ENCODE data around the gene CLDN6.

The CLDN6 gene

DNA sequence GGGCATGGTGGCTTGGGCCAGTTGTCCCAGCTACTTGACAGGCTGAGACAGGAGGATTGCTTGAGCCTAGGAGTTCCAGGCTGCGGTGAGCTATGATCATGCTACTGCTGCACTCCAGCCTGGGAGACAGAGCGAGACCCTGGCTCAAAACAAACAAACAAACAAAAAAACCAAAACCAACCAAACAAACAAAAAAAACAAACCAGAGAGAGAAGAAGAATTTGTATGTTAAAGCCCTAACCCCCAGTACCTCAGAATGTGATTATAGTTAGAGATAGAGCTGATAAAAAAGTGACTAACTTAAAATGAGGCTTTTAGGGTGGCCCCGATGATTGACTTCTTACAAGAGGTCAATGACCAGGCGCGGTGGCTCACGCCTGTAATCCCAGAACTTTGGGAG, 26.7 kb upstream of the CLDN6 start:
- no peak for DNase-seq (ENCODE audit: low spot score)
- H3K27ac Mint-ChIP-seq: peak overlapping the region; percentile 77
- peak overlapping the region; percentile 89 for H3K4me3 Mint-ChIP-seq
- peaks cover 13% of the 10 kb centered on the region for H3K36me3 Mint-ChIP-seq (ENCODE audit: low read depth)
- no peaks in the 10 kb centered on the region for H3K9me3 Mint-ChIP-seq
- H3K27me3 Mint-ChIP-seq (ENCODE audit: low read depth): peaks cover 43% of the 10 kb centered on the region
- H3K4me1 Mint-ChIP-seq (ENCODE audit: low read depth): peaks cover 22% of the 10 kb centered on the region

DNA sequence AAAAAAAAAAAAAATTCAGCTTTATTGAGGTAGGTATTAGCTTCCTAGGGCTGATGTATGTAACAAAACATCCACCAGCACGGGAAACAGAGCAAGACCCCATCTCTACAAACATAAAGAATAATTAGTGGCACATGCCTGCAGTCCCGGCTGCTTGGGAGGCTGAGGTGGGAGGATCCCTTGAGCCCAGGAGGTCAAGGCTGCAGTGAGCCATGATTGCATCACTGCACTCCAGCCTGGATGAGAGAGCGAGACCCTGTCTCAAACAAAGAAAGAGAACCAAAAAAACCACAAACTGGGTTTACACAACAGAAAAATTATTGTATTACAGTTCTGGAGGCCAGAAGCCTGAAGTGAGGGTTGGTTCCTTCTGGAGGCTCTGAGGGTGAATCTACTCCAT, 24.4 kb upstream of the CLDN6 start:
- no peak overlapping the region for H3K27ac Mint-ChIP-seq
- H3K27me3 Mint-ChIP-seq (ENCODE audit: low read depth): peaks cover 62% of the 10 kb centered on the region
- no peak overlapping the region for H3K4me3 Mint-ChIP-seq
- H3K4me1 Mint-ChIP-seq (ENCODE audit: low read depth): peaks cover 8% of the 10 kb centered on the region
- H3K36me3 Mint-ChIP-seq (ENCODE audit: low read depth): peaks cover 4% of the 10 kb centered on the region
- H3K9me3 Mint-ChIP-seq: no peaks in the 10 kb centered on the region
- no peak for DNase-seq (ENCODE audit: low spot score)

DNA sequence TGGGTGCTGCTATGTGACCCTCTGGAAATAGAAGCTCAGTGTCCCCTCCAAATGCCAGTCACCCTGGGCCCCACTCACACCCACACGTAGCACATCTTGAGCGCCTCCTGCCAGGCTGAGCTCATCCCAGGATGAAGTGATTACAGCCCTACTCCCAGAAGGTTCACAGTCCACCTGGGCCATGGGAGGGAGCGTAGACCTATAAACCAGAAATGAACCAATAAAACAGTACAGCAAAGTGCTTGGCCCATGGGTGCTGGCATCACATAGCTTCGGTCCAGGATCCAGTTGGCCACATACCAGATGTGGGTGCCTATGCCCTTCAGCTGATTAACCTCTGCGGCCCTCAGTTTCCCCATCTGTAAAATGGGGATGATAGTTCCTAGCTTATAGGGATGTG, 20.9 kb upstream of the CLDN6 start:
- H3K9me3 Mint-ChIP-seq: no peaks in the 10 kb centered on the region
- peaks cover 70% of the 10 kb centered on the region for H3K27me3 Mint-ChIP-seq (ENCODE audit: low read depth)
- no peak overlapping the region for H3K27ac Mint-ChIP-seq
- no peaks in the 10 kb centered on the region for H3K4me1 Mint-ChIP-seq (ENCODE audit: low read depth)
- no peak overlapping the region for H3K4me3 Mint-ChIP-seq
- DNase-seq (ENCODE audit: low spot score): no peak
- H3K36me3 Mint-ChIP-seq (ENCODE audit: low read depth): peaks cover 1% of the 10 kb centered on the region

DNA sequence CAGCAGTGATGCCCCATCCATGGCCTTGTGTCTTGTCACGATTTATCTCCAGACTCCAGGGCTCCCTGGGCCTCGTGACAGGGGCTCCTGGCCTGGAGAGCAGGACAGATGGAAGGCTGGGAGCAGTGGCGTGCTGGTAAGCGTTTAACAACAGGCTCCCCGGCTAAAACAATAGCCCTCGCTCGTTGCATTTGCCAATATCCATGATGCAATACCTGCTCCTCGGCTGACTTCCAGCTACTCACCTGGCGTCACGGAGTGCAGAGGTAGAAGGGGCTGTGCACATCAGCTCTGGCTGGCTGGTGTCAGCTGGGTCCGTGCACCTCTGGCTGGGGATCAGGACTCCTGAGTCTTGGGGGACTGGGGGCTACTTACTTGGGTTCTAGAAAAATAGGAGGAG, 20.3 kb upstream of the CLDN6 start:
- Mint-ChIP-seq H3K4me1 (ENCODE audit: low read depth) (no peaks in the 10 kb centered on the region), H3K27me3 (ENCODE audit: low read depth) (peaks cover 71% of the 10 kb centered on the region), H3K36me3 (ENCODE audit: low read depth) (peaks cover 1% of the 10 kb centered on the region), H3K4me3 (no peak overlapping the region), H3K9me3 (no peaks in the 10 kb centered on the region), H3K27ac (no peak overlapping the region)
- no peak for DNase-seq (ENCODE audit: low spot score)

DNA sequence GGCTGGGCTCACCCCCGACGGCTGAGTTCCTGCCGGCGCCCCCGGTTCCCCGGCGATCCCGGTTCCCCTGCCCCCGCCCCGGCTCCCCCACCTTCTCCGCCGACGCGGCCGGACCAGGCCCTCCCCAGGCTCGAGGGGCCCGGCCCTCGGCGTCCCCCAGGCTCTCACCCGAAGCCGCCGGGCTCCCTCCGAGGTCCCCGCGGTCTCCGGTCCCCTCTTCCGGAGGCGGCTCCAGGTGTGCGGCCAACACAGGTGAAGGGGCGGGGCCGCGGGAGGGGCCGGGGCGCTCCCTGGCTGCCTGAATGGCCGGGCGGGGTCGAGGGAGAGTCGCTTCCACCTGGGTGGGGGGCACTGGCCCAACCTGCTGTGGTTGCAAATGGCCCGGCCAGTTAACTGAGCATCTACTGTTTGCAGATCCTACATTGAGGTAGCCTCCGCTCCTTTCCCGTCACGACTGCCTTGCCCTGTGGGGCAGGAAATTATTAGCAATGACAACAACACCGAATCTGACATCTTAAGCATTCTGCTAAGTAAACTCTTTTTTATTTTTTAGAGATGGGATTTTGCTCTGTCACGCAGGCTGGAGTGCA, 18.8 kb upstream of the CLDN6 start, which contains the start of gene BICDL2:
TSS of gene BICDL2 (minus strand) at position 219 of the 590 bp plus-strand sequence. CDS start 1,448 bp downstream, outside the sequence.
- Mint-ChIP-seq H3K4me1 (ENCODE audit: low read depth) (peaks cover 4% of the 10 kb centered on the region), H3K27me3 (ENCODE audit: low read depth) (peaks cover 82% of the 10 kb centered on the region), H3K9me3 (no peaks in the 10 kb centered on the region), H3K27ac (no peak within 1 kb of the TSS), H3K36me3 (ENCODE audit: low read depth) (peaks cover 1% of the 10 kb centered on the region), H3K4me3 (no peak within 1 kb of the TSS)
- DNase-seq (ENCODE audit: low spot score): no peak

DNA sequence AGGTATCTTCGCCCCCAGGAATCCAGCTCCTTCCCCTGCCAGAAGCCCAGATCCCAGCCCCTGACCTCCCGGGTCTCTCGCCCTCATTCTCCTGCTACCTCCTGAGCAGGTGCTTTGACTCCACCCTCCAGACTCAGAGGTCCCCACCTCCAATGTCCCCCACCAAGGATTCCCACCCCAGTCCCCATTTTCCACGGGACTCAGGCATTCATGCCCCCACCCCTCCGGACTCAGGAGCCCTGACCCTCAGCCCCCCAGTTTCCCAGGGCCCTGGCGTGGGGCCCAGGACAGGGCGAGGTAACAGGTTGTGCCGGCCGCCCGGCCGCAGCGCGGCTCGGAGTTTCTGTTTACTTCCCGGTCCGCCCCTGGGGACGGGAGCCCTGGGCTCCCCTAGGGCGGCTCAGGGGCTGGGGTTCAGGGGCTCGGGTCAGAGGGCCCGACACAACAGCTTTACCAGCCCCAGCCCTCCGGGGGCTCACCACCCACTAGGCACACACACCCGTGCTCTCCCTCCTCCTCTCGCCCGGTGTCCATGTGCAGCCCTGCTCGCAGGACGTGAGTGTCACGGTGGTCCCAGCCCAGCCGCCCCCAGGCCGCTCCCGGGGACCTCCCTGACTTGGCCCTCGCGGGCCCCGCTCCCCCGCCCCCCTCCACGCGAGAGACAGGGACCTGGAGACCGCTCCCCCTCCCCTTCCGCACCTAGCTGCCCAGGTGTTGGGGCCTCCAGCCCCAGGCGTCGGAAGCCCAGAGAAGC, 18.2 kb upstream of the CLDN6 start:
- no peaks in the 10 kb centered on the region for H3K9me3 Mint-ChIP-seq
- peaks cover 4% of the 10 kb centered on the region for H3K4me1 Mint-ChIP-seq (ENCODE audit: low read depth)
- no peak overlapping the region for H3K4me3 Mint-ChIP-seq
- no peak overlapping the region for H3K27ac Mint-ChIP-seq
- peaks cover 1% of the 10 kb centered on the region for H3K36me3 Mint-ChIP-seq (ENCODE audit: low read depth)
- H3K27me3 Mint-ChIP-seq (ENCODE audit: low read depth): peaks cover 82% of the 10 kb centered on the region
- DNase-seq (ENCODE audit: low spot score): no peak

DNA sequence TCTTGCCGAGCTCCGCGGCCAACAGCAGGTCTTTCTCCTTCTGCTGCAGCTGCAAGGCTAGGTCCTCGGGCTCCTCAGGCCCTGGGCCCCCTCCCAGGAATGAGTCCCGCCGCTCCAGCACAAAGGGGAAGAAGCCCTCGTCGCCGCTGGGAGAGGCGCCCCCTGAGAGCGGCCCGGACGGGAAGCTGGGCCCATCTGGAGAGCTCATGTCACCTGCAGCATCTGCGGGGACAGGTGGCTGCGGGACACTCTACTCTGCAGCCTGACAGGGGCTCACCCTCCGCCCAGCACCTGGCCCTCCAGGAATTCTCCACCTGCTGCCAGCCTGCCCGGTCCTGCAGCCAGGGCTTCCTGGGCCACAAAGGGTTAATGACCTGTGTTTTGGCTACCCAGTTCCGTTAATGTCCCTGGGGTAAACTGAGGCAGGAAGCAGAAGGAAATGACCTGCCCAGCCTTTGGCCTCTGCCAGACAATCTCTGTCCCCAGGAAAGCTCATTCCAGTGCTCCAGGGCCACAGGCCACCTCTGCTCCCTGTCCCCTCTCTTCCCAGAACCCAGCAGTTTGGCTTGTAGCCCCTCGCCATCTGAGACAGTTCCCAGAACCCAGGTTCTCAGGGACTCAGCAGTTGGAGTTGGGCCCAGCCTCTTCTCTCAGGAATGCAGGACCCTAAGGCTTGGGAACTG, 17.4 kb upstream of the CLDN6 start:
- Mint-ChIP-seq H3K27ac (no peak overlapping the region), H3K36me3 (ENCODE audit: low read depth) (peaks cover 1% of the 10 kb centered on the region), H3K9me3 (no peaks in the 10 kb centered on the region), H3K4me3 (no peak overlapping the region), H3K4me1 (ENCODE audit: low read depth) (peaks cover 5% of the 10 kb centered on the region), H3K27me3 (ENCODE audit: low read depth) (peaks cover 78% of the 10 kb centered on the region)
- DNase-seq (ENCODE audit: low spot score): no peak

DNA sequence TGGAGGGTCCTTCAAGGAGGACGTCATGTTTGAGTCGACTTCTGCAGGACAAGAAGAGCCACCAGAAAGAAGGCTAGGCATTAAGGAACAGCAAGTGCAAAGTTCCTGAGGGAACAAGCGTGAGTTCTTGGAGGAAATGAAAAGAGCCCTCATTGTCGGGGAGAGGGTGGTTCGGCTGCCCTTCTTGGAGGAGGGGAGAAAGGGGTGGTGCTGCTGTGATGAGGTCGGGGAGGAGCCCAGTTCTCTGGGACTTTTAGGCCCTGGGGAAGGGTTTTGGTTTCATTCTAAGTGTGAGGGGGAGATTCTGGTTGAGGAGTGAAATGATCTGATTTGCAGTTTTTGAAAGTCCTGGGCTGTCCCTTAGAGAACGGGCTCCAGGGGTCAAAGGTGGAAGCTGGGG, 14.6 kb upstream of the CLDN6 start:
- Mint-ChIP-seq H3K4me3 (no peak overlapping the region), H3K9me3 (no peaks in the 10 kb centered on the region), H3K27ac (no peak overlapping the region), H3K36me3 (ENCODE audit: low read depth) (peaks cover 4% of the 10 kb centered on the region), H3K4me1 (ENCODE audit: low read depth) (peaks cover 17% of the 10 kb centered on the region), H3K27me3 (ENCODE audit: low read depth) (peaks cover 62% of the 10 kb centered on the region)
- DNase-seq (ENCODE audit: low spot score): no peak

DNA sequence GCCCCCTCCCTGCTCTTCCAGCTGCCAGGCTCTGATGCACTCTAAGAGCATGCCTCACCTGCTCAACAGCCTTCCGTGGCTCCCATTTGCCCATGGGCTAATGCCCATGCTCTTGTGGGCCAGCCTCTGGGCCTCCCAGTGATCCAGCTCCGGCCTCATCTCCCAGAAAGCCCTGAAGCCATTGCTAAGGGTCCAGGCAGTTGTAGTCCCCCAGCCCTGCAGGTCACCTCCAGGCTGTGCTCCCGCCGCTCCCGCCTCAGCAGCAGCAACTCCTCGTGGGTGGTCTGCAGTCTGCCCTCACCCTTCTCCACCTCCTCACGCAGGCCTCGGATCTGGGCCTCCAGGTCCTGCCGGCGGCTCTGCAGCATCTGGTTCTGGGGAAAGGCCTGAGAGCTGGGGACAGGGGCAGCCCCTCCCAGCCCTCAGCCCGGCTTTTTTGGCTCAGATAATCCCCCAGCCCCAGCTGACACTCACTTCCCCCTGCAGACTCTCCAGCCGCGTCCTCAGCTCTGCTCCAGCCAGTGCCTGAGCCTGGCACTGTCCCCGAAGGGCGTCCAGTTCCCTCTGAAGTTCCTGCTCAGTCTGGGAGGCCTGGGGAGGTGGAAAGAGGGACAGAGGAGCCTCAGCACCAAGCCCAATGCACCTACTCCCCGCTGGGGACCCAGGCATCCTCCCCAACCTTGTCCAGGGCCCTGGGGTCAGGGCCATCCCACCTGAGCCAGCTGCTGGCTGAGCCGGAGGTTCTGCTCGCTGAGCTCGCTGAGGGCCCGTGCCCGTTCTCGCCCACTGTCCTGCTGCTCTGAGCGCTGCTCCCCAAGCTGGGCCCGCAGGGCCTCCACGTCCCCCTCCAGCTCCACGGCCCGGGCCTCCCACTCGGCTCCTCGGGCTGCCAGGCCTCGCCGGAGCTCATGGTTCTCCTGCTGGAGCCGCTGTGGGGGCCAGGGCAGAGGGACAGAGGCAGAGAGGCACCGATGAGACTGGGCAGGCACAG, 12.5 kb upstream of the CLDN6 start:
- H3K27ac Mint-ChIP-seq: peak overlapping the region; percentile 71
- H3K36me3 Mint-ChIP-seq (ENCODE audit: low read depth): peaks cover 18% of the 10 kb centered on the region
- H3K4me1 Mint-ChIP-seq (ENCODE audit: low read depth): peaks cover 18% of the 10 kb centered on the region
- peaks cover 48% of the 10 kb centered on the region for H3K27me3 Mint-ChIP-seq (ENCODE audit: low read depth)
- DNase-seq (ENCODE audit: low spot score): no peak
- peak overlapping the region; percentile 72 for H3K4me3 Mint-ChIP-seq
- no peaks in the 10 kb centered on the region for H3K9me3 Mint-ChIP-seq

DNA sequence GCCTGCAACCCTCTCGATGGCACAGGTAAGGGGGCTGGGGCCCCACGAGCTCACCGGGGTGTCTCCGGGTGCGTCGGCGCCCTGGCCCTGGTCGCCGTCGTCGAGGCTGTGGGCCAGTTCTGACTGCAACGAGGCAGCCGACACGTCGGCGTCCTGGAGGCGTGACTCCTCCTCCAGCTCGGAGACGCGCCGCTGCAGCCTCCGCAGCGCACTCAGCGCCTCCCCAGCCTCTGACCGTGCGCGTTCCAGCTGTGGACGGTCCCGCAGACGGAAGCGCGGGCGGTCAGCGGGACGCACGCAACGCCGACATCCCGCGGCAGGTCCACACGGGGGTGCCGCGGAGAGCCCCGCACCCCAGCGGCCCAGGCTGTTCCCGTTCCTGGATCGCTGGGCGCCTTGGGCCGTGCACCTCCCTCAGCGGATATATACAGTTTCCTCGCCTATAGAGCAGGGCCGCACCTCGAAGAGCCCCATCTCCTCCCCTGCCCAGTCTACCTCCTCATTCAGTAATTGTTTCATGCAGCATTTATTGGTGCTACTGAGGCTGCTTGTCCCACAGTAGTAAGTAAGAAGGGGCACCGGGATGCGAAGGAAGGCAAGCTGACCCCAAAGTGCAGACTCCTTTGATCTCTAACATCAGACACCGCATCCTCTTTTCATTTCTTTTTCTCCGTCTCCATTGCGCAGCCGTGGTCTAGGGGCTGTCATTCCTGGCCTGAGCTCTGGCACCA, 11.7 kb upstream of the CLDN6 start:
- peak; percentile 71 for DNase-seq (ENCODE audit: low spot score)
- peaks cover 40% of the 10 kb centered on the region for H3K27me3 Mint-ChIP-seq (ENCODE audit: low read depth)

DNA sequence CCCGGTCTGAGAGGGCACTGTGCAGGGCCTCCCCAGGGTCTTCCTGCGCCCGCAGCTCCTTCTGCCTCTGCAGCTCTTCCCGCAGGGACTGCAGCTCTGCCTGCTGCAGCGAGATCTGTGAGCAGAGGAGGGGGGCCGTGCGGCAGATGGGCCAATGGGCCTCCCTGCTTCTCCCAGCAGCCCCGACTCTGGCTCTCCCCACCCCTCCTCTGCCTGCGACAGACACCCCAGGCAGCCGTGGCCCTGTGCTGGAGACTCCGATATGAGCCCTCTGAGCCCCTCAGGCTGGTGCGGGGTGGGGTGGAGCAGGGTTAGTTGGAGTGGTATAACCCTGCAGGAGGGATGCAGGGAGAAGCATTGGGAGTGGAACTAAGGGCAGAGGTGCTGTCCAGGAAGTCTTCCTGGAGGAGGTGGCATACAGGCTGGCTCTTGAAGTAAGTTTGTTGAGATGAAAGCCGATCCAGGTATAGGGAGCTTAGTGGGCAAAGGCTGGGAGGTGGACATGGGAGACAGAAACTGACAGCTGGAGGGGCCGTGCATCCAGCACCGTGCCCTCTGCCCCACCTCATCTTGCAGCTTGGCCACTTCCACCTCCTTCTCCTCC, 10.8 kb upstream of the CLDN6 start:
- Mint-ChIP-seq H3K4me1 (ENCODE audit: low read depth) (peaks cover 24% of the 10 kb centered on the region), H3K27me3 (ENCODE audit: low read depth) (peaks cover 31% of the 10 kb centered on the region)

More for the DNA sequence above, 11.7 kb upstream of the CLDN6 start:
- no peaks in the 10 kb centered on the region for H3K9me3 Mint-ChIP-seq
- peak overlapping the region; percentile 71 for H3K27ac Mint-ChIP-seq
- peaks cover 21% of the 10 kb centered on the region for H3K4me1 Mint-ChIP-seq (ENCODE audit: low read depth)
- peak overlapping the region; percentile 72 for H3K4me3 Mint-ChIP-seq
- H3K36me3 Mint-ChIP-seq (ENCODE audit: low read depth): peaks cover 21% of the 10 kb centered on the region

DNA sequence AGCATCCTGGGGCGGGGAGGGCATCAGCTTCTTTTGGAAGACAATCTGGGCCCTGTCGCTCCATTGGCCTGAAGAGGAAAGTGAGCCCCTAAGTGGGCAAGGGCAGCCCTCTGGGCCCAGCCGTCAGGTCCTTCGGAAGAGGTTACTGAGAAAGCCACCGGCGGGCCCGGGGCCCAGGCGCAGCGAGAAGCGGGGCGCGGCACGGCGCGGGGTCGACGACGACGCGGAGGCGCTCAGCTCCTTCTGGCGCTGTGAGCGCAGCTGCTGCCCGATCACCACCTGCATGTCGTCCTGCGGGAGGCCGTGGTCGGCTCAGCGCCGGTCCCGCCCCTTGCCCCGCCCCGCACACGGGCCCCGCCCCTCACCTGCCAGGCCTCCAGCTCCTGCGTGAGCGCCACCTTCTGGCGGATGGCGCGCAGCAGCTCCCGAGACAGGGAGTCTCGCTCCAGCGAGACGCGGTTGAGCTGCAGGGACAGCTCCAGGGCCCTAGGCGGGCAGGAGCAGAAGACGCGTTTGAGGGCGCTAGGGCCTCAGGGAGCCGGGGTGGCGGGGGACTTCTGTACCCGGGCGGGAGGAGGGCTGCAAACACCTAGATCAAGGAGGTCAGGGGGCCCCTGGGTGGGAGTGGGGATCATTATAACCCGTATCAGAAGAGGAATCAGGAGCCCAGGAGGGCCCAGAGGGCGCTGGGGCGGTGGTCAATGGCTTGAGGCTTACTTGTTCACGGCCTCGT, 10.2 kb upstream of the CLDN6 start:
- Mint-ChIP-seq H3K4me1 (ENCODE audit: low read depth) (peaks cover 28% of the 10 kb centered on the region), H3K4me3 (peak overlapping the region; percentile 66), H3K27ac (no peak overlapping the region), H3K27me3 (ENCODE audit: low read depth) (peaks cover 25% of the 10 kb centered on the region), H3K36me3 (ENCODE audit: low read depth) (peaks cover 23% of the 10 kb centered on the region), H3K9me3 (no peaks in the 10 kb centered on the region)
- DNase-seq (ENCODE audit: low spot score): peak; percentile 81

More for the DNA sequence above, 10.8 kb upstream of the CLDN6 start:
- Mint-ChIP-seq H3K36me3 (ENCODE audit: low read depth) (peaks cover 23% of the 10 kb centered on the region), H3K9me3 (no peaks in the 10 kb centered on the region), H3K4me3 (peak overlapping the region; percentile 66), H3K27ac (peak overlapping the region; percentile 26)
- DNase-seq (ENCODE audit: low spot score): no peak

Data from T-helper 2 cell treated with Interferon-gamma antibody and Interleukin-4, amounts not matched to agents 5 μg/mL and 100 μg/mL, for 36 hours (primary cell).